Fibroblast of peridontal ligament (primary cell): ENCODE results near the gene COPS8.

Source experiments
- DNase-seq: peaks from one replicate; pipeline ENCODE4 v3.0.0-alpha.2; 2010; ENCODE audit errors: extremely low read depth

Gene COPS8

DNA sequence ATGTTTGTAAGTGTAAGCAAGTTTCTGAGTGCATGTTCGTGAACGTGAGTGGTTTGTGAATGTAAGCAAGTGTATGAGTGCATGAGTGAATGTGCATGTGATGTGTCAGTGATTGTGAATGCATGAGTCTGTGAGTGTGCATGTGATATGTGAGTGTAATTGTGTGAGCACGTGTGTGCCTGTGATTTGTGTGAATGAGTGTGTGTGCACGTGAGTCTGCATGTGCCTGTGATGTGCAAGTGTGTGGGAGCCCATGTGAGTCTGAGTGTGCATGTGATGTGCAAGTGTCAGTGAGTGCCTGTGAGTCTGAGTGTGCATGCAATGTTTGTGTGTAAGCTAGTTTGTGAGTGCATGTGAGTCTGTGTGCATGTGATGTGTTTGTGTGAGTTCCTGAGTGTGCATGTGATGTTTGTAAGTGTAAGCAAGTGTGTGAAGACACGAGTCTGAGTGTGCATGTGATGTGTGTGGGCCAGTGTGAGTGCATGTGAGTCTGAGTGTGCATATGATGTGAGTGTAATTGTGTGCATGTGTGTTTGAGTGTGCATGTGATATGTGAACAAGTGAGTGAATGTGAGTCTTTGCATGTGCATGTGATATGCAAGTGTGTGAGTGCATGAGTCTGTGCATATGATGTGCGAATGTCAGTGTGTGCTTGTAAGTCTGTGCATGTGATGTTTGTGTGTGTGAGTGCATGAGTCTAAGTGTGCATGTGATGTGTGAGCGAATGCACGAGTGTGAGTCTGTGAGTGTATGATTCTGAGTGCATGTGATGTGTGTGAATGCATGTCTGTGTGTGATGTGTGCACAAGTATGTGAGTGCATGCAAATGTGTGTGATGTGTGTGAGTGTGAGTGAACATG is 45.1 kb downstream of the COPS8 start:
- no peak for DNase-seq

- DNase-seq = peak; percentile 38
These were observed 46.3 kb downstream of the COPS8 start for GRCh38 chr2:237131749-237132533.

DNA sequence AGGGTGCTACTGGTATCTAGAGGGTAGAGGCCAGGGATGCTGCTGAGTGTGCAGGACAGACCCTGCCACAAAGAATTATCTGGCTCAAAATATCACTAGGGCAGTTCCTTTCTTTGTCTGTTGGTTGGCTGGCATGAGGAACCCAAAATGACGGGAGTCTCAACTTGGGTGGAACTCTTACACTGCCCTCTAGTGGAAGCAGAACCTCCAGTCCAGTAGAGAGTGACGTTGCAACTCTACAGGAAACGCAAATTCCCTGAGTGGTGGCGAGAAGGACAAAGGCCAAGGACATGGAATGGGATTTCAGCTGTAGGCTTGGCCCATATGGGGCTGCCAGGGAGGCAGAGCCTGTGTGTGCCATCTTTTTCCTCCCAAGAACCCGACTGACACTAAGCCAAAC is 47.1 kb downstream of the COPS8 start:
- no peak for DNase-seq

DNA sequence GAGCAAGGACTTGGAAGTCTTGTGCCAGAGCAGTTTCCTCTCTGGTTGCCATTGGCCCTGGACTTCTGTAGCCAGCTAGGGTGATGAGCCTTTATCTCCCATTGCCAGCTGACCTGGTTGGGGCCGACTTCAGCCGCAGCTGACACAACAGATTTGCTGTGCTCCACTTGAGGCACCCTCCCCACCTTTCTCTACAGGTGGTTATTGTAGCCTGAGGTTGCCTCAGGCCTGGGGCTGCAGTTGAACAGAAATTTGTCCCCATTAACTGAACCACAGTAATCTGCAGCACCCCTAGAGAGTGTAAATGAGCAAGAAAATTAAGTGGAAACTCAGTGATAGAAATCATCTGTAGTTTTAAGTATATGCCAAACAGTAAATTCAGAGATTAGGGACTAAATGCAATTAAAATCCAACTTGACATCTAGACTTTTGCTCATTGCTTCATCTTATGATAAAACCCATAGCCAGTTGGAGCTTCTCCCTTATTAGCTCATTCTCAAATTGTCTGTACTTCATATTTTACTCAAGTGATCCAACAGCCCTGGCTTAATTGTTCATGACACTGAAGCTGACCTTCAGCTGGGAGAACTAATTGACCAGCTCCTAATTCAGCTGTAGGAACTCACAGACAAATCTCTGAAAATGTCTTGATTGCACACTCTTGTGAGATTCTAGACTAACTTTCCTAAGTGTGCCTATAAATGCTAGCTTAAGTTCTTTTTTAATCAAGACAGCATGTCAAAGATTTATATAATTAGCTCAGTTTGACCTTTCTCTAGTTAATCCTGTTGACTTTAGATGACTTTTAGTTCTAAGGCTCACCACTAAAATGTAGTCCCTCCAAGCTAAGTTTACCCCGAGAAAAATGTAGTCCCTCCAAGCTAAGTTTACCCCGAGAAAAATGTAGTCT is 48.9 kb downstream of the COPS8 start:
- peak; percentile 76 for DNase-seq

- DNase-seq = no peak
These were observed 51.1 kb downstream of the COPS8 start for GRCh38 chr2:237136824-237137223.

DNA sequence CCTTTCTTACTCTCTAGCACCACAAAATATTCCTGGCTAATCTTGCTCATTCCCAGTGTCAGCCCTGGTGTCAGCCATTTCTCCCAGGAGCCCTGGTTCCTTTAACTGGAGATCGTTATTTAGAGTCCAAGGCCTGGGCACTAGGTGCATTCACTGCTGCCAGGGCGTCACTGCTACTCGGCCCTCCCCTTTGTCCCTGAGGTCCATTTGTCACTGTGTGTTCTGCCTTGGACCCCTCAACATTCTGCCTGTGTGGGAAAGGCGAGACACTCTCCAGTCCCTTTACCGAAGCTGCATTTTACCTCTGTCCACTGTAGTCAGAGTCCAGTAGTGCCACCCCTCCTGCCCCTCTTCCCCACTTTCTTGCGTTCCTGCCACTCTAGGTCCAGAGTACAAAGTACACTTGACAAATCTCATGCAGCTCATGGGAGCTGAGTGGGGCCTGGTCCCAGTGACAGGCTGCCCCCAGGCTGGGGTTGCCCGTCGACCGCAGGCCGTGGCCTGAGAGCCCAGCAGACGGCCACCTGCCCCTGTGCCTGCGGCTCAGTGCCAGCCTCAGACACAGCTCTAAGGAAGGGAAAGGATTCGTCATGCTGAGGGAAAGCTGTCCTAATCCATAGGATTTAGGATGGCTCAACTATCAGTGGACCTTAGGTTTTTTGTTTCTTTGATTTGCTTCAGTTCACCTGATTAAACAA is 52.1 kb downstream of the COPS8 start:
- no peak for DNase-seq

DNA sequence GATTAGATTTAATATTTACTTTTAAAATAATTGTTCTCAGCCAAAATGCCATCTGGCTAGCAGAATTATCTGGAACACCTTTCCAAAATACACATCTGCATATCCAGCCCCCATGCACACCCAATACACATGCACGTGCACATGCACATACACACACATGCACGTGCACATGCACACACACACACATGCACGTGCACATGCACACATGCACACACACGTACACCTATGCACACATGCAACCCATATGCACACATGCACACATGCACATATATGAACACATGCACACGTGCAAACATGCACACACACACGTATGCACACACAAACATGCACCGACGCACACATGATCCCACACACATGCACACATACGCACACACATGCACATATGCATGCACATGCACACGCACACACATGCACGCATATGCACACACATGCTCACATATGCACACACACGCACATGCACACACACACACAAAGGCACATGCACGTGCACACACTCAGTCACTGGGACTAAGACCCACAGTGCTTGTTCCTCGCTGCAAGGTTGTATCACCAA is 53.5 kb downstream of the COPS8 start:
- DNase-seq = no peak

DNA sequence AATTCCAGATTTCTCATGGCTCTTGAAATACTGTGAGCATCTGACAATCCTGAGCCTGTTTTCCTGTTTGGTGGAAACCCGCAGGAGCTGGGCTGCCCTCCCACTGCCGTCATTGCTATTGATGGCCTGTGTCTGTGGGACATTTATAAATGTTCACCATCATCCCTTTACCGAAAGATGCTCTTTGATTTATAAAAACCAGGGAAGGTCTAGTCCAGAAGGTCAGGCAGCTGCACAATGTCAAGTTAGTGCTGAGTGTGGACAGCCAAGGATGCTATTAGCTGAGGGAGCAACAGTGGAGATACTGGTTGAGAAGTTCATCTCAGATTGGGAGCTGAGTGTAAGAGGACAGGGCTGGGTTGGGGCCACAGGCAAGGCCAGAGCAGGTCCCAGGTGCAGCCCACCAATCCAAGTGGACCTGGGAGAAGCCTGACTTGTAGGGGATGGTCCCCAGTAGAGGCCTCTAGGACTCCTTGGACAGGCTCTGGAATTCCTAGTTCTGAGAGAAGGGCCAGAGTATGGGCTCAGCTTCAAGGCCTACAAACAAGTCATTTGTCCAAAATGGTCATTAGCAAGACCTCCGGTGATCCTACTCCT is 55.1 kb downstream of the COPS8 start:
- no peak for DNase-seq

DNA sequence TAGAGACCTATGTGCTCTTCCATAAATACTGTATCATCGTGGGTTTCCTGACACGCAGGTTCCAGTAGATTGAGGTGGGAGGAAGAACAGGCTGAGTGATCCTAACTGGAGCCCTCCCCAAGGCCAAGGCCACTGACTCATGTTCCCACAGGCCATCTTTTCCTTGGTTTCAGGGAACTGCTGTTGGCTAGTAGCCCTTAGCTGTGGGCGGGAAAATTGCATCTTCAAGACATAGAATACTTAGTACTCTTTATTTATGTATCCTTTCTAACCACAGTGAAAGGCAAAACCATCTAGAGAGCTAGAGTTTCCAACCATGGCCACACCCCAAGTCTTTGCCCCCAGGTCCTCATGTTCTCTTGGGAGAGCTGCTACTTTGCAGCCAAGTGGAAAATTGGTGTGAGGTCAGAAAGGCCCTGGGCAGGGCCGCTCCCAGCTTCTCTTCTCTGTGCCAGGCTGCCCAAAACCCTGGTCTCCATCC is 55.9 kb downstream of the COPS8 start:
- DNase-seq = peak; percentile 96

- DNase-seq = no peak
These were observed 57.4 kb downstream of the COPS8 start for GRCh38 chr2:237143118-237143517.

- peak; percentile 83 for DNase-seq
These were observed 58.2 kb downstream of the COPS8 start for GRCh38 chr2:237143676-237144440.

- DNase-seq = no peak
These were observed 58.8 kb downstream of the COPS8 start for GRCh38 chr2:237144516-237144915.

- no peak for DNase-seq
These were observed 61.6 kb downstream of the COPS8 start for GRCh38 chr2:237147317-237147716.

GRCh38 chr2:237148624-237149023 is 62.9 kb downstream of the COPS8 start:
- DNase-seq = no peak

GRCh38 chr2:237149425-237149824 is 63.7 kb downstream of the COPS8 start:
- peak; percentile 61 for DNase-seq
